Activated CD8-positive, alpha-beta memory T cell treated with anti-CD3 and anti-CD28 coated beads for 36 hours (primary cell): ENCODE results near the gene MRPL18. TPM values are rescaled to one million over a fixed set of nuclear protein-coding genes. Genes with fewer than 3 reads are reported as not detected.
"Not testable (repeated sequence)": the region's sequence is repeated elsewhere in the genome, so short reads cannot be mapped to it uniquely, and the experiment has no call there.

Source experiments
- CTCF ChIA-PET: fragments of 350-600 bp; sonication (Branson Sonifier 250); formaldehyde crosslinking; loops from one replicate; lab custom pipeline; 2021; ENCODE audit warnings: antibody characterized with exemption; lab: Charles Lee
- POLR2A ChIA-PET: fragments of 350-600 bp; sonication (Branson Sonifier 250); formaldehyde crosslinking; loops from one replicate; lab custom pipeline; 2021; ENCODE audit warnings: antibody characterized with exemption; lab: Charles Lee
- total RNA-seq, 2 experiments: library from RNA; stranded (reverse); gene quantifications; one replicate each; pipeline ENCODE4 v1.2.3, GENCODE V29; 2021

The MRPL18 gene
- total RNA-seq, 2 experiments from 2014 or later: 129 to 130 TPM

DNA sequence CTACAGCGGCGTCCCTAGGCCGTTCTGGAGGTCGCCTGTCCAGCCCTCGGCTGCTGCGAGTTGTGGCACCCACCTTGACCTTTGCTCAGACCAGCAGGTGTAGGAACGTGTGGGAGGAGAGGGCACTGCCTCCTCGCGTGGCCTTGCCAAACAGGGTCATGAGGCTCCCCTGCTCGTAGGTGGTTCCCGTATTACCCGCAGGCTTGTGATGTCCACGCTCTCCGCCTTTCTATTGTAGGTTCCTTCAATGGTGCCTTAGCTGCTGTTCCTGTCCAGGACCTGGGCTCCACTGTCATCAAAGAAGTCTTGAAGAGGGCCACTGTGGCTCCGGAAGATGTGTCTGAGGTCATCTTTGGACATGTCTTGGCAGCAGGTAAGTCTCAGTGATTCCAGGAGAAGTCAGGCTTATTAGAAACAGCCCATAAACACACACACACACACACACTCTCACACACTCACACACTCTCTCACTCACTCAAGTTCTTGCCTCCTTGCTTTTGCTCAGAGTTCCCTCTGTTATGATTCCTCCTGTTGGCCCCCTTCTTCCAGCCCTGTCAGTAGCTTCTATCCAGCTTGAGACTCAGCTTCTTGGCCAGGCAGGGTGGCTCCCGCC, 27.5 kb upstream of the MRPL18 start:
- POLR2A ChIA-PET: interaction anchor here (1.1 kb wide), 1 partner anchor 10 kb away, joined by 3 read pairs; no protein-coding TSS in a partner anchor
- CTCF ChIA-PET: interaction anchor here (0.9 kb wide), 1 partner anchor 21 kb away, joined by 3 read pairs; no protein-coding TSS in a partner anchor

DNA sequence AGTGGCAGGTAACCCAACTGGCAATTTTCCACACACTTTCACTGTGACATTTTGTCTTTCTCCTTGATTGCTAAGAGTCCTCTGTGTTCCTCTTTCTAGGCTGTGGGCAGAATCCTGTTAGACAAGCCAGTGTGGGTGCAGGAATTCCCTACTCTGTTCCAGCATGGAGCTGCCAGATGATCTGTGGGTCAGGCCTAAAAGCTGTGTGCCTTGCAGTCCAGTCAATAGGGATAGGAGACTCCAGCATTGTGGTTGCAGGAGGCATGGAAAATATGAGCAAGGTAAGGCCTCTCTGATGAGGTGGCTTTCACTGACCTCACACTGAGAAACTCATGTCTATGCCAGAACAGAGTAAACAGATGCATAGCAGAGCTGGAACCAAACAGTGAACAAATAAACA, 23.4 kb upstream of the MRPL18 start:
- POLR2A ChIA-PET: interaction anchor here (0.8 kb wide), 1 partner anchor 40 kb away, joined by 3 read pairs; no protein-coding TSS in a partner anchor
- CTCF ChIA-PET: no interaction called here

DNA sequence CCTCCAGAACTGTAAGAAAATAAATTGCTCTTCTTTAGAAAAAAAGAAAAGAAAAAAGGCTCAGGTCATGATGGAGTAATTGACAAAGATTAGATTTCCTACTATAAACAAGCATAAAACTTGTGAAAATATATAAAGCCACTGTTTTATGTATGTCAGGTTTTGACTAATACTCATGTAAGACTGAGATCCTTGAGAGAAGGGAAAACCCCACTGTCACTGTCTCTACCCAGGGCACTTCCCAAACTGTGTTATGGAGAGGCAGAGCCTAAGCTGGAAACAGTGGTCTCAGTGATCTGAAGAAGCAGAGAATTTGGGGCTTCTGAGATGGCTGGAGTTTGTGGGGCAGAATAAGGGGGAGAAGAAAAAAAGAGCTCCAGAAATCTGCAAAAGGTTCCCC, 20.8 kb upstream of the MRPL18 start:
- CTCF ChIA-PET: interaction anchor here (1.0 kb wide), 1 partner anchor 10 kb away, joined by 3 read pairs; no protein-coding TSS in a partner anchor
- POLR2A ChIA-PET: no interaction called here

DNA sequence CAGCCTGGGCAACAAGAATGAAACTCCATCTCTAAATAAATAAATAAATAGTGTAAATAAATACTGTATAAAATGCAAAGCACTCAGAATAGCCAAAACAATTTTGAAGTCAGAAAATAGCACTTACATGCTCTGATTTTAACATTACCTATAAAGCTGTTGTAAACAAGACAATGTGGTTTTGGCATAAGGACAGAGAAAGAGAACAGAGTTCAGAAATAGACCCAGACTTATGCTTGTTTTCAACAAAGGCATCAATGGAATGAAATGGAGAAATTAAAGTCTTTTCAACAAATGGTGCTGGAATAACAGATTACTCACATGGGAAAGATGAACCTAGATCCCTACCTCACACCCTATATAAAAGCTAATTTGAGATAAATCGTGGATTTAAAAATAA, 18.1 kb upstream of the MRPL18 start:
- ChIA-PET POLR2A (interaction anchor here (1.0 kb wide), 1 partner anchor 9 kb away, joined by 3 read pairs; no protein-coding TSS in a partner anchor), CTCF (interaction anchor here (0.7 kb wide), 1 partner anchor 17 kb away, joined by 3 read pairs; the partner anchor contains the start of gene TCP1)

DNA sequence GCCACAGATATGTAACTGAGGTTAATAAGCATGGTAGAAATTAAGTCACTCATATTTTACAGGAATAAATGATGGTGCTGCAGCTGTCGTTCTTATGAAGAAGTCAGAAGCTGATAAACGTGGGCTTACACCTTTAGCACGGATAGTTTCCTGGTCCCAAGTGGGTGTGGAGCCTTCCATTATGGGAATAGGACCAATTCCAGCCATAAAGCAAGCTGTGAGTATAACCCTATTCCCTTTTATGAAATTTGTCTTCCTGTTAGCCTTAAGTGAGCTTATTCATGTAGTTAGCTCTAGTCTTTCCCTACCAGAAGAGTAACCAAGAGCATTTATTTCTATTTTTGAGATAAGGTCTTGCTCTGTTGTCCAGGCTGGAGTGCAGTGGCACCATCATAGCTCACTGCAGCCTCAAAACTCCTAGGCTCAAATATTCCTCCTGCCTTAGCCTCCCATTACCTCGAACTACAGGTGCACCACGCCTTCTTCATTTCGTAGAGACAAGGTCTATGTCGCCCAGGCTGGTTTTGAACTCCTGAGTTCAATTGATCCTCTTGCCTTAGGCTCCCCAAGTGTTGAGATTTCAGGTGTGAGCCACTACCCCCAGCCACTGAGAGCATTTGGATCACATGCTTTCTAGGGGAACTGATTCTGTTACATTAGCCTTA, 12.9 kb upstream of the MRPL18 start:
- POLR2A ChIA-PET: no interaction called here
- CTCF ChIA-PET: interaction anchor here (0.6 kb wide), 1 partner anchor 21 kb away, joined by 3 read pairs; no protein-coding TSS in a partner anchor

DNA sequence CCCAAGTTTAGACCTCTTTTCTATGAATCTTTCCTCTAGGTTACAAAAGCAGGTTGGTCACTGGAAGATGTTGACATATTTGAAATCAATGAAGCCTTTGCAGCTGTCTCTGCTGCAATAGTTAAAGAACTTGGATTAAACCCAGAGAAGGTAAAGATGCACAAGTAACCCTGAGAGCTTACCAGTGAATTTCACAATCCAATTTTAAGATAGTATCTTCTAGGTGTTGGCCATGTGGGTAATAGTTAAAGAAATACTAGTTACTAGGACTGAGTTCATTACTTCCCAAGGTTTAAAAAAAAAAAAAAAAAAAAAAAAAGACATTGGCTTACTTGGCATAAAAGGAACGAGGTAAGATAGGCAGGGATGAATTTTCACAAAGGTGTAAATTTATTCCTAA, 12.1 kb upstream of the MRPL18 start:
- POLR2A ChIA-PET: no interaction called here
- CTCF ChIA-PET: no interaction called here

DNA sequence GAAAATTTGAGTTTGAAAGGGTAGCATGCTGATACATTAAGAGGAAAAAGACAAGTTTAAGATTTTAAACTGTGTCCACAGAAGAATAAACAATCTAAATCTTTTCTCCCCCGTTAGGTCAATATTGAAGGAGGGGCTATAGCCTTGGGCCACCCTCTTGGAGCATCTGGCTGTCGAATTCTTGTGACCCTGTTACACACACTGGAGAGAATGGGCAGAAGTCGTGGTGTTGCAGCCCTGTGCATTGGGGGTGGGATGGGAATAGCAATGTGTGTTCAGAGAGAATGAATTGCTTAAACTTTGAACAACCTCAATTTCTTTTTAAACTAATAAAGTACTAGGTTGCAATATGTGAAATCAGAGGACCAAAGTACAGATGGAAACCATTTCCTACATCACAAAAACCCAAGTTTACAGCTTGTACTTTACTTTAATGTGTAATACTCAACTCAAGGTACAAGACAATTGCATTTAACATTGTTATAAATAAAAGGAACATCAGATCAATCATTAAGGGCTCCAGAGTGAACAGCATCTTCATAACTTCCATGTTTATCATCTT, 11.6 kb upstream of the MRPL18 start:
- CTCF ChIA-PET: no interaction called here
- POLR2A ChIA-PET: no interaction called here

DNA sequence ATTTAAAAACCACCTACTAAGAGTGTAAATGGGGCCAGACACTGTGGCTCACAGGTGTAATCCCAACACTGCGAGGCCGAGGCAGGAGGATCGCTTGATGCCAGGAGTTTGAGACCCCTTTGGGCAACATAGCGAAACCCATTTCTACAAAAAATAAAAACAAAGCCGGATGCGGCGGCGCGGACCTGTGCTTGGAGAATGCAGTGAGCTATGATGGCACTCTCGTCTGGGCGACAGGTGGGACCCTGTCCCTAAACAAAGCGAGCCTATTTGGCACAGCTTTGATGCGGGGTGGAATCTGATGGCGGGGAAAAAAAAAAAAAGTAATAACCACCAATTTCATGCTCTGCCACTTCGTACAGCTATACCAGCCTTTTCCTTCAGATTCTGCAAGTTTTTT, 2.0 kb upstream of the MRPL18 start:
- CTCF ChIA-PET: no interaction called here
- POLR2A ChIA-PET: interaction anchor here (0.6 to 3.0 kb wide), 8 partner anchors 13 to 192 kb away, joined by 3 to 15 read pairs (median 3); partner anchors contain the start of genes ACAT2 and WTAP

DNA sequence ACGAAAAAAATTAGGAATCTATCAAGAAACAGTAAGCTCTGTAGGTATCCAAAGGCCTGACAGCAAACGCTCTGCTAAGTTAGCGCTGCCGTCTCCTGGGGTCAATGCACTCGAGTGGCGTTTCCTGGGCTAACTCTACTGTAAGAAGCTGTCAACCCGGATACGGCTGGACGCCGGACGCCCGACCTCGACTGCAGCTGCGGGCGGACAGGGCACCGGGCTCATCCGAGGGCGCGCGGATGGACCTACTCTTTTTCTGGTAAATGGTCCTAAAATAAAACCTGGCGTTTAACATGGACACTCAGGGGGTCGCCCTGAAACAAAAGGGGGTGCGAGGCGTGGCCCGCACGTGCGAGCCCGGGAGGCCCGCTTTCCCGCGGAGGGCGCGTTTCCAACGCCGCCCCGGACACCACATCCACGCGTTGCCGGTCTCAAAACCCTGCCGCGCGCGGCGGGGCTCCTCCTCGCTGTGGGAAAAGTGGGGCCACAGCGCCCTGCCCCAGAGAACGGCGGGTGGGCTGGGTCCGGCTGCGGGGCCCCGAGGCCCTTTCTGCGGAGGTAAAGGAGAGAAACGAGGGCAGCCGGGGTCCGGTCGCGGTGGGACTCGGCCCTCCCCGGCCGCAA, 1.4 kb upstream of the MRPL18 start:
- POLR2A ChIA-PET: interaction anchor here (0.6 to 3.0 kb wide), 7 partner anchors 13 to 191 kb away, joined by 3 to 15 read pairs (median 3); partner anchors contain the start of genes ACAT2 and WTAP
- CTCF ChIA-PET: interaction anchor here (1.3 kb wide), 1 partner anchor 17 kb away, joined by 3 read pairs; no protein-coding TSS in a partner anchor

DNA sequence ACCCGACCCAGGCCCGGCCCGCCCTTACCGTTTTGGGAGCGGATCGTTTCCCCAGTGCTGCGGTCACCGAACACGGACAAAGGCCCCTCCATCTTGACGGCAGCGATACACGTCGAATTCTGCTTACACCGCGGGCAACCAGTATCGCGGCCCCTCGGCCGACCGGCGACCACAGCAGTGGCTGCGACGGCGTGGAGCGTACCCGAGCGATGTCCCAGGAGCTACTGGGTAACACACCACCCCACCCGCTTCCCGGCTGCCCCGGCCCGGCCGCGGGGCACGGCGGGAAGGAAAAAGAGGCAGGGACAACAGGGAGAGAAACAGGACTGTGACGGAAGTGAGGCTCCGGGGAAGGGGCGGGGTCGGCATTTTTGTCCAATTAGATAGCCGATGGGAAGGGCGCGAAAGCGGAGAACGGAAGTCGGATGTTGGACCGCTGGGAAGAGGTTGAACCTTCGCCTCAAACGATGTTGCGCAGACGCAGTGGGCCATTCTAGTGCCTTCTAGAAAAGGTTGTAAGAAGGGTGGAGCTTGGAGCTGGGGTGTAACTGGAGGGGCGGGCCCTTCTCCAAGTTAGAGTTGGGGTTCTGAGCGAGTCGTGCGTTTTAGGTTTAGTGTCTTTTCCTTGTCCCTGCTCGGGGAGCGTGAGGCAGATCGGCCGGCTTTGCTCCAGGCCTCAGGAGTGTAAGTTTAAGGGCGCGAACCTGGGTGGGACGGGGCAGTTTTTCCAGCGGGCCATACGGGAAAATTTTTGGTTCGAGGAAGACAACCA, 704 bp upstream of the MRPL18 start, which contains the start of gene TCP1:
Gene TCP1 (minus strand): TSS at position 226 of the 772 bp plus-strand sequence. CDS start 134 bp downstream, at position 92.
- POLR2A ChIA-PET: interaction anchor here (0.6 to 3.0 kb wide), 11 partner anchors 10 to 141 kb away, joined by 3 to 20 read pairs (median 4); partner anchors contain the start of genes ACAT2 and WTAP
- CTCF ChIA-PET: interaction anchor here (1.0 to 1.4 kb wide), 3 partner anchors 18 to 98 kb away, joined by 3 to 8 read pairs (median 7); partner anchors contain the start of gene WTAP

DNA sequence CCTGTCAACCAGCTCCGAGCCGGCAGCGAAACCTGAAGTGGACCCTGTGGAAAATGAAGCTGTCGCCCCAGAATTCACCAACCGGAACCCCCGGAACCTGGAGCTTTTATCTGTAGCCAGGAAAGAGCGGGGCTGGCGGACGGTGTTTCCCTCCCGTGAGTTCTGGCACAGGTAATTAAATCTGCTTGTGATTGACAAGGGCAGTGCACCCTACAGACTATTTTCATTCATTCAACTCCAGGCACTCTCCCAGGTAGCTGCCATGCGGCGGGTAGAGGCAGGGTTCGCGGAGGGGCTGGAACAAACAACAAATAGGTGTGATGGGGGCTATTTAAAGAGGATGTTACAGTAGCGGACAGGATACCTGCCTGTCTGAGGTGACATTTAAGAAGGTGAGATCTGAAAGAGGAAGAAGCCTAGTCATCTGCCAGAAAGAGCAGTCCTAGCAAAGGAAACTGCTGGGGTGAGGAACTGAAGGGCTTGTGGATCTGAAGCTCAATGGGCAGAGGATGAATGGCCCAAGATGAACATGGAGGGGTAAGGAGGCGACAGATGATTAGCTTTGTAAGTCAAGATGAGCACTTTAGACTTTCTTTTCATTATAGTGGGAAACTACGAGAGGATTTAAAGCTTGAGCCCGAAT, 810 bp downstream of the MRPL18 start:
- ChIA-PET CTCF (interaction anchor here (1.4 kb wide), 1 partner anchor 65 kb away, joined by 7 read pairs; the partner anchor contains the start of gene WTAP), POLR2A (interaction anchor here (0.6 to 2.3 kb wide), 8 partner anchors 9 to 181 kb away, joined by 3 to 20 read pairs (median 4); partner anchors contain the start of gene WTAP)

DNA sequence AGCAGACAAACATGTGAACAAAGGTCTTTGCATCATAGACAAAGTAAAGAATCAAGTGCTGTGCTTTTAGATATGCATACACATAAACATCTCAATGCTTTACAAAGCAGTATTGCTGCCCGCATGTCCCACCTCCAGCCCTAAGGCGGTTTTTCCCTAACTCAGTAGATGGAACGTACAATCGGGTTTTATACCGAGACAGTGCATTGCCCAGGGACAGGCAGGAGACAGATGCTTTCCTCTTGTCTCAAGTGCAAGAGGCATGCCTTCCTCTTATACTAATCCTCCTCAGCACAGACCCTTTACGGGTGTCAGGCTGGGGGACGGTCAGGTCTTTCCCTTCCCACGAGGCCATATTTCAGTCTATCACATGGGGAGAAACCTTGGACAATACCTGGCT, 4.7 kb downstream of the MRPL18 start:
- POLR2A ChIA-PET, CTCF ChIA-PET: not testable (repeated sequence)

DNA sequence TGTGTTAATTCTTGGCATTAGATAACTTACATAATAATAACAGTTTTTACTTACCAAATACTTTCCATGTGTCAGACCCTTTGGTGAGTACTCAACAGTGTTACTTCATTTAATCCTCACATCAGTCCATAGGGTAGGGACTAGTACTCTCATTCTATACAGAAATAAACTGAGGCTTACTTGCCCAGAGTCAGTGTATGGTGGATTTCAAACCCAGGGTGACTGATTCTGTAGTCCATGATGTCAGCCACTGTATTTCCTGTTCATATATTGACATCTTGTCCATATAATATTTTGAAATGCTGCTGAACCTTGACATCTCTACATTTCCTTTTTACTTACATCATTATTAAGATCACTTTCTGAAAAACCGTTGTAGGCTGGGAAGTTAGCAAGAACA, 7.3 kb downstream of the MRPL18 start:
- CTCF ChIA-PET: no interaction called here
- POLR2A ChIA-PET: no interaction called here

DNA sequence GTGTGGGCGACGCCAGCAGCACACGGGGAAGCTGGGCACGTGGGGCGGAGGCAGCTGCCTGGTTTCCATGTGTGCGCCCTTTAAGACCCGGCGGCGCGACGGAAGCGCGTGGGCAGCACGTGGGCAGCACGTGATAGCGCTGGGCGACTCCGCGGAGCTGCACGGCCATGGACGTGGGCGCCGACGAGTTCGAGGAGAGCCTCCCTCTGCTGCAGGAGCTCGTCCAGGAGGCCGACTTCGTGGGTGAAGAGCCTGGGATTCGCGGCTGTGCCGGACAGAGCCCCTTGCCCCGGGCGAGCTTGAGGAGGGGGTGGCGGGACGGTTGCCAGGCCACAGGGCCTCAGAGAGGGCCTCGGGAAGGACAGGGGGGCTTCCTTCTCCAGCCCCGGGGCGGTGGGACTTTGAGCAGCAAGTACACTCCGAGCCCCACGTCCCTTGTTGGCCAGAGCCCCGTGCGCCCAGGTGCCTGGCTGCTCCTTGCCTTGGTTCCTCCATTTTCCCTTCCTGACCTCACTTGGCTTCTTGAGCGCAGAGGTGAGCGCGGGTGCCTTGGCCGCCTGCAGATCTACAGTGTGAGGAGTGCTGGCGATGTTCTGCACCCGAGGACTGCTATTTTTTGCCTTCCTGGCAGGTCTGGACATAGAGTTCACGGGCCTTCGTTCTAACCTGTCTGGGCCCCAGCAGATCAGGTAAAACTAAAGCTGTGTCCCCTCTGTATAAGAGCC, 10.0 kb downstream of the MRPL18 start, which contains the start of gene PNLDC1:
Gene PNLDC1 (plus strand): TSS at position 136 of the 725 bp plus-strand sequence. CDS start 32 bp downstream, at position 168.
- CTCF ChIA-PET: no interaction called here
- POLR2A ChIA-PET: interaction anchor here (1.0 kb wide), 1 partner anchor 20 kb away, joined by 3 read pairs; no protein-coding TSS in a partner anchor

DNA sequence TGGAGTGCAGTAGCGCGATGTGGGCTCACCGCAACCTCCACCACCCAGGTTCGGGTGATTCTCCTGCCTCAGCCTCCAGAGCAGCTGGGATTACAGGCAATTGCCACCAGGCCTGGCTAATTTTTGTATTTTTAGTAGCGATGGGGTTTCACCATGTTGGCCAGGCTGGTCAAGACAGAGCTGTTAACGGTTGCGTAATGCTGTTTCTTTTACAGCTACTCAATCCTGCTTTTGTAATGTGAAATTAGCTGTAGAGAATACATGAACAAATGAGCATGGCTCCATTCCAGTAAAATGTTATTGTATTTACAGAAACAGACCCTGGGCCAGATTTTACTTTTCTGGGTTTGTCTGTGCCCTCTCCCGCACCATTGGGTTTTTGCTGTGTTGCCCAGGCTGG, 11.7 kb downstream of the MRPL18 start:
- ChIA-PET CTCF (no interaction called here), POLR2A (no interaction called here)

DNA sequence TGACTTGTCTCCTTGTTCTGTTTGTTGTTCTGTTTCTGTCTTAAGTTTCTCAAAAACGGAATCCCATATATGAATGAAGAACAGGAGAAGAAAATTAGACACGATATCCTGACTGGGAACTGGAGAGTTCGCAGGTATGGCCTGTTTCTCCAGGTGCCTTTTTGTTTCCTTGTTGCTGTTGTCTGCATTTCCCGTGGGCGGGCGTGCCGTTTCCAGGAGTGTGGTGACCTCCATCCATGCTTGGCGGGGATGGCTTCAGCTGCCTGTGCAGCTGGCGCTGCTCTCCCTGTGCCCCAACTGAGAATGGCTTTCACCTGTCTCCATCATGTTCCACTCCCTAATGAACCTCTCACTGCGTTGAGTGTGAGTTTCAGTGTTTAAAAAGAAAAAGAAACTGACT, 14.2 kb downstream of the MRPL18 start:
- CTCF ChIA-PET: no interaction called here

DNA sequence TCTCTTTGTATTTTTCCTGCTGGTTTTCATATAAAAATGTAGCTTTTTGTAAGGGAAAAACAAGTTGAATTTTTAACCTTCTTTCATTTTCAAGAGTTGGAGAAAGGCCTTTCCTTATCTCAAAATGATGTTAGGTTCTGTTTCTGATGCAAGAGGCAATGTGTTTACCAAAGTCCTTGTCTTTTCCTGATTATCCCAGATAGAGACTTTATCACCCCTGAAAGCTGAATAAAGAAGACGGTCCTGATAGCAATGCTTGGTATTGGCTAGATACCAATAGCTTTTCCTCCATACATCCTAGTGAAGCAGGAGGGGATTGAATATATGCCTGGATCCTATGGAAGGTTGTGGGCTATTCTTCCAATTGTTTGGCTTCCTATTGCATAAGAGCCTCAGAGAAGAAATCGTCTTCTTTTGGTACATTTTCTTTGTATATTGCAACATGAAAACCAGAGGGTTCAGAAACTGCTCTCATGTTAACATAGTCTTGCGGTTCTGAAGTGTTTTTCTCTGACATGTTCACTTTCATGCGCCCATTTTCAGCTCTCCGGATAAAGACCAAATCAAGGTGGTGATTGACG, 15.3 kb downstream of the MRPL18 start:
- CTCF ChIA-PET: no interaction called here
- POLR2A ChIA-PET: no interaction called here

More for the DNA sequence above, 14.2 kb downstream of the MRPL18 start:
- POLR2A ChIA-PET: no interaction called here
